Stimulated activated CD8-positive, alpha-beta memory T cell treated with anti-CD3 and anti-CD28 coated beads, Interleukin-7, amount 100 ng/mL, for 1 hour (primary cell): Measurements from ENCODE around the gene SPEG.

Experiments
- DNase-seq, 2 donors: peaks; one replicate each; pipeline ENCODE4 v3.0.0-alpha.2; 2020; ENCODE audit warnings: low read depth in 2 of 2

The SPEG gene

GRCh38 chr2:219512524-219513216 lies 78.0 kb downstream of the SPEG start:
- DNase-seq, result no peak

GRCh38 chr2:219513787-219514186 lies 79.1 kb downstream of the SPEG start:
- DNase-seq, result no peak

GRCh38 chr2:219514196-219514761 lies 79.6 kb downstream of the SPEG start, which contains the start of gene ASIC4:
ASIC4 (plus strand) TSS chr2:219514482; CDS start chr2:219514725, 243 bp downstream.
- no peak for DNase-seq

GRCh38 chr2:219514836-219515235 lies 80.2 kb downstream of the SPEG start:
- DNase-seq, result no peak

GRCh38 chr2:219515874-219516629 lies 81.4 kb downstream of the SPEG start:
- no peak for DNase-seq

GRCh38 chr2:219516888-219517287 lies 82.2 kb downstream of the SPEG start:
- DNase-seq, result no peak

GRCh38 chr2:219517954-219518778 lies 83.5 kb downstream of the SPEG start:
- no peak for DNase-seq

- DNase-seq, result no peak
Observed at GRCh38 chr2:219519526-219519916, 84.9 kb downstream of the SPEG start.

- no peak for DNase-seq
Observed at GRCh38 chr2:219520079-219520478, 85.4 kb downstream of the SPEG start.

- no peak for DNase-seq
Observed at GRCh38 chr2:219521066-219521880, 86.6 kb downstream of the SPEG start.

GRCh38 chr2:219522111-219523030 lies 87.7 kb downstream of the SPEG start:
- no peak for DNase-seq

- DNase-seq, result no peak
Observed at GRCh38 chr2:219523031-219523671, 88.5 kb downstream of the SPEG start.

GRCh38 chr2:219524817-219525216 lies 90.2 kb downstream of the SPEG start:
- DNase-seq, result no peak

GRCh38 chr2:219525533-219526232 lies 91.0 kb downstream of the SPEG start:
- DNase-seq, result no peak

- no peak for DNase-seq
Observed at GRCh38 chr2:219526320-219527075, 91.9 kb downstream of the SPEG start.

GRCh38 chr2:219527076-219527394 lies 92.4 kb downstream of the SPEG start:
- no peak for DNase-seq

- DNase-seq, result no peak
Observed at GRCh38 chr2:219527472-219527871, 92.8 kb downstream of the SPEG start.
